ENCODE measurements around the gene NAALADL2. TPM values are rescaled to one million over a fixed set of nuclear protein-coding genes. Genes with fewer than 3 reads are reported as not detected.

The NAALADL2 gene
- total RNA-seq, 1 donor from 2014 or later: 1.6 TPM

- H3K36me3 Mint-ChIP-seq (ENCODE audit: unreplicated experiment): no peaks in the 10 kb centered on the region
- H3K9me3 Mint-ChIP-seq (ENCODE audit: unreplicated experiment): no peaks in the 10 kb centered on the region
- H3K4me3 Mint-ChIP-seq (ENCODE audit: unreplicated experiment): no peak overlapping the region
- H3K27me3 Mint-ChIP-seq (ENCODE audit: unreplicated experiment): no peaks in the 10 kb centered on the region
- TF ChIP-seq, protein P1, sequence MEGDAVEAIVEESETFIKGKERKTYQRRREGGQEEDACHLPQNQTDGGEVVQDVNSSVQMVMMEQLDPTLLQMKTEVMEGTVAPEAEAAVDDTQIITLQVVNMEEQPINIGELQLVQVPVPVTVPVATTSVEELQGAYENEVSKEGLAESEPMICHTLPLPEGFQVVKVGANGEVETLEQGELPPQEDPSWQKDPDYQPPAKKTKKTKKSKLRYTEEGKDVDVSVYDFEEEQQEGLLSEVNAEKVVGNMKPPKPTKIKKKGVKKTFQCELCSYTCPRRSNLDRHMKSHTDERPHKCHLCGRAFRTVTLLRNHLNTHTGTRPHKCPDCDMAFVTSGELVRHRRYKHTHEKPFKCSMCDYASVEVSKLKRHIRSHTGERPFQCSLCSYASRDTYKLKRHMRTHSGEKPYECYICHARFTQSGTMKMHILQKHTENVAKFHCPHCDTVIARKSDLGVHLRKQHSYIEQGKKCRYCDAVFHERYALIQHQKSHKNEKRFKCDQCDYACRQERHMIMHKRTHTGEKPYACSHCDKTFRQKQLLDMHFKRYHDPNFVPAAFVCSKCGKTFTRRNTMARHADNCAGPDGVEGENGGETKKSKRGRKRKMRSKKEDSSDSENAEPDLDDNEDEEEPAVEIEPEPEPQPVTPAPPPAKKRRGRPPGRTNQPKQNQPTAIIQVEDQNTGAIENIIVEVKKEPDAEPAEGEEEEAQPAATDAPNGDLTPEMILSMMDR (IDR thresholded peaks at IDR 0.05; ENCODE audit: partially characterized antibody, unreplicated experiment): no peak
- DNase-seq: no peak
- H3K27ac Mint-ChIP-seq (ENCODE audit: unreplicated experiment): no peak overlapping the region
- no peaks in the 10 kb centered on the region for H3K4me1 Mint-ChIP-seq (ENCODE audit: low read depth, unreplicated experiment)
Measured at GRCh38 chr3:175384569-175384968, 525.4 kb downstream of the NAALADL2 start.

- no peak for DNase-seq
- no peaks in the 10 kb centered on the region for H3K27me3 Mint-ChIP-seq (ENCODE audit: unreplicated experiment)
- no peaks in the 10 kb centered on the region for H3K36me3 Mint-ChIP-seq (ENCODE audit: unreplicated experiment)
- no peaks in the 10 kb centered on the region for H3K4me1 Mint-ChIP-seq (ENCODE audit: low read depth, unreplicated experiment)
- no peak overlapping the region for H3K4me3 Mint-ChIP-seq (ENCODE audit: unreplicated experiment)
- H3K9me3 Mint-ChIP-seq (ENCODE audit: unreplicated experiment): no peaks in the 10 kb centered on the region
- TF ChIP-seq, protein P1 (IDR thresholded peaks at IDR 0.05; ENCODE audit: partially characterized antibody, unreplicated experiment): no peak
- H3K27ac Mint-ChIP-seq (ENCODE audit: unreplicated experiment): no peak overlapping the region
Measured at GRCh38 chr3:175386630-175387029, 527.5 kb downstream of the NAALADL2 start.

DNA sequence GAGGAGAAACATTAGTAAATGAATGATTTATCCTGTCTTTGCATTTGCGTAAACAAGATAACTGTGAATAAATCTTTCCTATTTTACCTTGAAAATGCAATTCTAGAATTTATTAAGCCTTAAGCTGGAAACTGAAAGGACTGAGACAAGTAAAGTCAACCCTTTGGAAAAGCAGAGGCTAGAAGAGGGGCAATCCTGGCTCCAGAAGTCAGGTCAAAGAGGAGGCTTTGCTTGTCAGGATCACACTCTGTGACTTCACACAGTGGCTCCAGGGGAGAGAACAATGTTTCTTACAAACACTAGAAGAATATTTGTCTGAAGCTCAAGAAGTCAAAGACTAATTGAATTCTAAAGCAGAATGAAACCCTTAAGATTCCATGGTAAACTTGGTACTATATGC is 530.4 kb downstream of the NAALADL2 start:
- Mint-ChIP-seq H3K27ac (ENCODE audit: unreplicated experiment) (no peak overlapping the region), H3K4me1 (ENCODE audit: low read depth, unreplicated experiment) (no peaks in the 10 kb centered on the region), H3K4me3 (ENCODE audit: unreplicated experiment) (no peak overlapping the region), H3K36me3 (ENCODE audit: unreplicated experiment) (no peaks in the 10 kb centered on the region), H3K9me3 (ENCODE audit: unreplicated experiment) (no peaks in the 10 kb centered on the region), H3K27me3 (ENCODE audit: unreplicated experiment) (no peaks in the 10 kb centered on the region)
- TF ChIP-seq, protein P1 (IDR thresholded peaks at IDR 0.05; ENCODE audit: partially characterized antibody, unreplicated experiment): no peak
- no peak for DNase-seq

DNA sequence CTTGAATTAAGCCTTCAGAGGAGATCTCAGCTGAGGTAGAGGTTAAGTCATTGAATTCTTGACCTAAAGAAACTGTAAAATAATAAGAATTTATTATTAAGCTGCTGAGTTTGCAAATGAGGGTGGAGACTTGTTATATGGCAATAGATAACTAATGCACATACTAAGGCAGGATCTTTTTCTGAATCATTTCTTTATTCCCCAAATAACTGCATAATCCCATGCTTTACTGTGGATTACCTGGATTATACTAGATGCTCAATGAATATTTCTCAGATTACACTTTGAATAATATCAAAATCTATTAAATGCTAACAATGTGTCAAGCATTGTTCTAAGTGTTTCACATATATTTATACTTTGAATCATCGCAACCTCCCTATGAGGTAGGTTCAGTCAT is 532.5 kb downstream of the NAALADL2 start:
- no peak for DNase-seq
- TF ChIP-seq, protein P1 (IDR thresholded peaks at IDR 0.05; ENCODE audit: partially characterized antibody, unreplicated experiment): no peak
- no peaks in the 10 kb centered on the region for H3K36me3 Mint-ChIP-seq (ENCODE audit: unreplicated experiment)
- no peaks in the 10 kb centered on the region for H3K9me3 Mint-ChIP-seq (ENCODE audit: unreplicated experiment)
- no peak overlapping the region for H3K4me3 Mint-ChIP-seq (ENCODE audit: unreplicated experiment)
- no peaks in the 10 kb centered on the region for H3K27me3 Mint-ChIP-seq (ENCODE audit: unreplicated experiment)
- no peaks in the 10 kb centered on the region for H3K4me1 Mint-ChIP-seq (ENCODE audit: low read depth, unreplicated experiment)
- H3K27ac Mint-ChIP-seq (ENCODE audit: unreplicated experiment): no peak overlapping the region

DNA sequence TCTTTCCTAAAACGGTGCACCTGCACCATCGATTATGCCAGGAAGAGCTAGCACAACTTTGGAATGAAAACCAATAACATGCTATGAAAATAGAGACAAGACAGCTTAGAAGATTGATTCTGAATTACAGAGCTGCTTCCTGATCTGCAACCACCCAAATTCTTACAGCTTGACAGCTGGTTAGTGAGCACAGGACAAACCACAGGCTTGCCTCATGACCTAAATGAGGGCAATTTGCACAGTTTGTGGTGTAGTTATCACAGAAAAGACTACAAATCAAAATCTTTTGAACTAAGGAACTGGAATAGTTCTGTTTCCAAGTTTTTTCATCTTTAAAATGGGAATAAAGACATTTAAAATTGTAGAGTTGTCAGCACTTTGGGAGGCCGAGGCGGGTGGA is 533.5 kb downstream of the NAALADL2 start:
- no peaks in the 10 kb centered on the region for H3K36me3 Mint-ChIP-seq (ENCODE audit: unreplicated experiment)
- no peak overlapping the region for H3K4me3 Mint-ChIP-seq (ENCODE audit: unreplicated experiment)

More for the DNA sequence above, 533.5 kb downstream of the NAALADL2 start:
- H3K27me3 Mint-ChIP-seq (ENCODE audit: unreplicated experiment): no peaks in the 10 kb centered on the region
- H3K9me3 Mint-ChIP-seq (ENCODE audit: unreplicated experiment): no peaks in the 10 kb centered on the region
- no peak overlapping the region for H3K27ac Mint-ChIP-seq (ENCODE audit: unreplicated experiment)
- TF ChIP-seq, protein P1 (IDR thresholded peaks at IDR 0.05; ENCODE audit: partially characterized antibody, unreplicated experiment): no peak
- no peak for DNase-seq
- H3K4me1 Mint-ChIP-seq (ENCODE audit: low read depth, unreplicated experiment): peaks cover 6% of the 10 kb centered on the region

Data from glutamatergic neuron (in vitro differentiated cells).